Breast epithelium (tissue), 4 donors: ENCODE measurements around the gene PPIB. TPM values are rescaled to one million over a fixed set of nuclear protein-coding genes. Genes with fewer than 3 reads are reported as not detected.

Experiments
- DNase-seq, 2 donors: peaks; one replicate each; pipeline ENCODE4 v3.0.0-alpha.2; 2019; ENCODE audit warnings: low spot score in 2 of 2
- H3K27ac ChIP-seq, 2 donors: fragments of 200-600 bp; sonication (generic) in 1 of 2; one replicate each; pipeline ENCODE4 v1.5.1; 2016 to 2019; ENCODE audit warnings: mild to moderate bottlenecking in 1 of 2
- H3K27me3 ChIP-seq, 2 donors: fragments of 200-600 bp; sonication (generic) in 1 of 2; one replicate each; pipeline versions ENCODE4 v1.5.1 to v1.6.0; 2017 to 2019; ENCODE audit warnings: control low read depth in 1 of 2, mild to moderate bottlenecking in 1 of 2
- H3K36me3 ChIP-seq: fragments of 200-600 bp; one replicate; pipeline ENCODE4 v1.5.1; 2019
- H3K4me1 ChIP-seq, 2 donors: fragments of 200-600 bp; sonication (generic); one replicate each; pipeline ENCODE4 v1.5.1; 2016 to 2019; ENCODE audit warnings: control low read depth in 1 of 2
- H3K4me3 ChIP-seq, 3 donors: fragments of 200-600 bp; sonication (generic); 1 replicate in 2 of 3; 2 replicates in 1 of 3; pipeline ENCODE4 v1.5.1; 2016 to 2019; ENCODE audit warnings: mild to moderate bottlenecking in 3 of 3, moderate library complexity in 2 of 3
- H3K9me3 ChIP-seq, 2 donors: fragments of 200-600 bp; sonication (generic) in 1 of 2; one replicate each; pipeline ENCODE4 v1.5.1; 2016 to 2019; ENCODE audit warnings: control low read depth in 1 of 2
- POLR2A ChIP-seq: fragments of 450-650 bp; IDR thresholded peaks from one replicate; pipeline ENCODE4 v1.6.1; 2016; ENCODE audit warnings: antibody characterized with exemption, mild to moderate bottlenecking, moderate library complexity
- POLR2AphosphoS5 ChIP-seq, 3 donors: sonication (generic); formaldehyde crosslinking; IDR thresholded peaks; one replicate each; pipeline ENCODE4 v1.6.1; 2017; ENCODE audit warnings: antibody characterized with exemption in 3 of 3
- intact Hi-C: fragments of 100-400 bp; cut with DNase I; formaldehyde crosslinking; loops from one replicate; pipeline ENCODE4 v1.15.1; 2023; ENCODE audit warnings: low total_unique reads
- total RNA-seq, 3 donors: library from RNA; depleted of rRNA; stranded (reverse); fragments of >200 nt; gene quantifications; one replicate each; pipeline ENCODE4 v1.1.0, GENCODE V29; 2016
- TF ChIP-seq, protein P1 (sequence below), 3 donors: fragments of 450-650 bp; IDR thresholded peaks; one replicate each; pipeline ENCODE4 v1.5.1; 2016 to 2017; ENCODE audit warnings: antibody characterized with exemption in 3 of 3, mild to moderate bottlenecking in 3 of 3, moderate library complexity in 3 of 3

PPIB gene
- total RNA-seq, 3 donors from 2014 or later: 239 to 331 (median 312) TPM

DNA sequence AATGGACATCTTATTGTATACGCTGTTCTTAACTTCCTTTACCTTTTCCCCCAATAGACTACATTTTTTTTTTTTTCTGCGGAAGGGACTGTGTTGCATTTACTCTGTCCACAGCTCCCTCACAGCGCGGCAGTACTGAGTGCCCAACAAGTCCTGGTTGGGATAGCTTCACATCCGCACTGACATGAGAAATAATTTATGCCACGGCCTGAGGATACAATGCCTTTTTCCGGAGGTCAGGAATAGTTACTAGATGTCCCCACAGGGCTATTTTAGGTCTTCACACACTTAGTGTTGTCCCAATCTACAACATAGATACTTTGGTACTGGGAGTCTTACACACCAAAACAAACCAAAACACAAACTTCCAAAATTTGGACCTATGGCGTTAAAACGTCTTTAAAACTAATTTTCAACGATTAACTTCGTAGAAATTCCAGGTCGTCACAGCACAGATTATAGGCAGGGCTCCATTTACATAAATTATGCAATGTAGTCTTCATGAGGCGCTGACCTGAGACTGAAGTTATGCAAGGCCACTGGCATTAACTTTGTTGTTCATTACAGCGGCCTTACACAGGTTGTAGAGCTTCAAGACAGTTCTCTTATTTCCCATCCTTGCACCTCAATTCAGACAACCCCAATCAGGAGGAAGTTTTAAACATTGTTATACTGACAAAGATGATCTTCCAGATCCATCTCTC is 989 bp upstream of the PPIB start:
- H3K27ac ChIP-seq: peak overlapping the region; percentile 76 to 90
- no peaks in the 10 kb centered on the region for H3K9me3 ChIP-seq
- peak overlapping the region; percentile 67 to 87 (median 81) for H3K4me3 ChIP-seq
- no peak for DNase-seq
- TF ChIP-seq POLR2A (no peak), POLR2AphosphoS5 (IDR thresholded peaks at IDR 0.05) (no peak)
- TF ChIP-seq, protein P1, sequence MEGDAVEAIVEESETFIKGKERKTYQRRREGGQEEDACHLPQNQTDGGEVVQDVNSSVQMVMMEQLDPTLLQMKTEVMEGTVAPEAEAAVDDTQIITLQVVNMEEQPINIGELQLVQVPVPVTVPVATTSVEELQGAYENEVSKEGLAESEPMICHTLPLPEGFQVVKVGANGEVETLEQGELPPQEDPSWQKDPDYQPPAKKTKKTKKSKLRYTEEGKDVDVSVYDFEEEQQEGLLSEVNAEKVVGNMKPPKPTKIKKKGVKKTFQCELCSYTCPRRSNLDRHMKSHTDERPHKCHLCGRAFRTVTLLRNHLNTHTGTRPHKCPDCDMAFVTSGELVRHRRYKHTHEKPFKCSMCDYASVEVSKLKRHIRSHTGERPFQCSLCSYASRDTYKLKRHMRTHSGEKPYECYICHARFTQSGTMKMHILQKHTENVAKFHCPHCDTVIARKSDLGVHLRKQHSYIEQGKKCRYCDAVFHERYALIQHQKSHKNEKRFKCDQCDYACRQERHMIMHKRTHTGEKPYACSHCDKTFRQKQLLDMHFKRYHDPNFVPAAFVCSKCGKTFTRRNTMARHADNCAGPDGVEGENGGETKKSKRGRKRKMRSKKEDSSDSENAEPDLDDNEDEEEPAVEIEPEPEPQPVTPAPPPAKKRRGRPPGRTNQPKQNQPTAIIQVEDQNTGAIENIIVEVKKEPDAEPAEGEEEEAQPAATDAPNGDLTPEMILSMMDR (IDR thresholded peaks at IDR 0.05): no peak
- no peaks in the 10 kb centered on the region for H3K36me3 ChIP-seq
- intact Hi-C loops: no loop called here
- H3K27me3 ChIP-seq: no peaks in the 10 kb centered on the region
- H3K4me1 ChIP-seq: peaks cover 10 to 27% of the 10 kb centered on the region in 2 donors

DNA sequence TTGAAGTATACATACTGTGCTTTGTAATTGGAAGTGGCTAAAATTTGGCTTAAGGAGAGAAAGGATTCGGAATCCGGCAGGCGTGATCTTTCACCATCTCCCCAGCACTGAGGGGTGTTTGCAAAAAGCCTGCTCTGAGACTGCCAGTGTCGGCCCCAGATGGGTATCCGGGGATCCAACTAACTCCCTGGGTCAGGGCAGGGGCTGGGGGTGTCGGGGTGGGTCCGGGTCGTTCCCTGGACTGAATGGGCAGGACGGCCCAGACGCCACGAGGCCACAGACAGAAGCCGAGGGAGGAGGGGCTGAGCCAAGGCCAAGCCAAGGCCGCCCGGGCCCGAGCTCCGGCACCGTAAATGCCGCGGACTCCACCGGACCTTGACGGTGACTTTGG is 349 bp downstream of the PPIB start:
- TF ChIP-seq, protein P1 (IDR thresholded peaks at IDR 0.05): no peak
- TF ChIP-seq POLR2A (no peak), POLR2AphosphoS5 (IDR thresholded peaks at IDR 0.05) (no peak)
- Histone ChIP-seq H3K9me3 (no peaks in the 10 kb centered on the region), H3K4me1 (peaks cover 10 to 27% of the 10 kb centered on the region in 2 donors), H3K27me3 (no peaks in the 10 kb centered on the region), H3K4me3 (peak overlapping the region; percentile 67 to 87 (median 81)), H3K36me3 (peaks cover 8% of the 10 kb centered on the region), H3K27ac (peak overlapping the region; percentile 76 to 90)
- no peak for DNase-seq
- intact Hi-C loops: no loop called here

DNA sequence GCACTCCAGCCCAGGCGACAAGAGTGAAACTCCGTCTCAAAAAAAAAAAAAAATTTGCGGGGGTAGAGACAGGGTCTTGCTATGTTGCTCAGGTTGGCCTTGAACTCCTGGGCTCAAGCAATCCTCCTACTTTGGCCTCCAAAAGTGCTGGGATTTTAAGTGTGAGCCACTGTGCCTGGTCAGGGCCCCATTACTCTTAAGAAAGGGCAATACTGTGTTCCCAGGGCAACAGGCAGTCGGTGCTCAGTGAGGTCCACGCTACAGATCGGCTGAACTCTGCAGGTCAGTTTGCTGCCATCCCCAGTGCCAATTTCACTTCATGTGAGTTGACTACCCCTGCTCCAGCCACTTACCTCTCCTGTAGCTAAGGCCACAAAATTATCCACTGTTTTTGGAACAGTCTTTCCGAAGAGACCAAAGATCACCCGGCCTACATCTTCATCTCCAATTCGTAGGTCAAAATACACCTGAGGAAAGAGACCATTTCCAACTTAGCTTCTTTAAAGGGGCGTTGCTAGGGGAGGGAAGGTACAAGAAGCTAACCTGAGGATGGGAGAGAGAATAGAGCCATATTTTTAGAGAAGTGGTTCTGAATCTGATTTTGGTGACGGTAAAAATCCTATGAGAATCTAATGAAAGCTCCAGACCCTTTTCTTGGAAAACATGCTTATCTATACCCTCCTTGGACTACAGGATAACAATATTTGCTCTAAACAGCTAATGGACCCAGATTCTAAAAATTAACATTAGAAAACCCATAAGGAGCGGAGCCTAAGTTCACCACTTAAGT is 939 bp downstream of the PPIB start:
- no peak for DNase-seq
- TF ChIP-seq POLR2AphosphoS5 (IDR thresholded peaks at IDR 0.05): no peak
- no peak for TF ChIP-seq POLR2A
- TF ChIP-seq, protein P1 (IDR thresholded peaks at IDR 0.05): no peak
- intact Hi-C loops: no loop called here
- Histone ChIP-seq H3K4me3 (peak overlapping the region; percentile 67 to 87 (median 81)), H3K4me1 (peaks cover 10 to 27% of the 10 kb centered on the region in 2 donors), H3K36me3 (peaks cover 8% of the 10 kb centered on the region), H3K9me3 (no peaks in the 10 kb centered on the region), H3K27ac (peak overlapping the region; percentile 76 to 90), H3K27me3 (no peaks in the 10 kb centered on the region)

DNA sequence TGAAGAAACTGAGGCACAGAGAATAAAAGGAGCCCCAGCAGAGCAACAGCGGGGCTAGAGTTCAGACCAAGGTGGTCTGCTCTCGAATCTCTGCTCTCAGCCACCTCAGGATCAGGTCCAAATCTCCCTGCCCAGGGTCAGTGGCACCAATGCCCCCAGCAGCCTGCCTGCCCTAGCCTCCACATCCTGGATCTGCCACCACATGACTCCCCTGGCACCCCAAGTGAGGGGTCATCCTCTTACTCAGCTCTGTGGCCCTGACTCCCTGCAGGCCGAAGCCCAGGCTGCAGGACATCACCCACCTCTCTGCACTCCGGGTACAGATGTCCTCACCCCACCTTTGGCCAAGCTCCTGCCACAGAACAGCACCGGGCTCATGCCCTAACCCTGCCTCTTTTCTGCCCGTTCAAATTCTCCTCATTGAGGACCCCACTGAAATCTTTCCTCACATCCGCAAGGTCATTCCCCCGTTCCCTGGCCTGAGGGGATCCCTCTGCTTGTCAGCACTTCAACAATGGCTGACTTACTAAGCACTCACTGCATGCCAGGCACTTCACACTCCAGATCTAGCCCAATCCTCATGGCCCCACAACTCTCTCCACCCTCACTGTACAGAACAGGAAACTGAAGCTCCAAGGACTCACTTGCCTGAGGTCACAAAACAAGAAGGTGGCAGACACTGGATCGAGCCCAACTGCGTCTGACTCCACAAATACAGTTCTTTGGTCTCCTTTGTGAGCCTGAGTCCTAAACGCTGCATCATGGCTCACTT is 4.3 kb downstream of the PPIB start:
- TF ChIP-seq, protein P1 (IDR thresholded peaks at IDR 0.05): no peak
- TF ChIP-seq POLR2A (no peak), POLR2AphosphoS5 (IDR thresholded peaks at IDR 0.05) (no peak)
- no peak for DNase-seq
- Histone ChIP-seq H3K4me1 (peaks cover 9 to 23% of the 10 kb centered on the region in 2 donors), H3K9me3 (no peaks in the 10 kb centered on the region), H3K36me3 (peaks cover 16% of the 10 kb centered on the region), H3K27me3 (no peaks in the 10 kb centered on the region), H3K27ac (no peak overlapping the region), H3K4me3 (no peak overlapping the region)
- intact Hi-C loops: no loop called here
